ENCODE results near the gene ARL15. TPM values are rescaled to one million over a fixed set of nuclear protein-coding genes. Genes with fewer than 3 reads are reported as not detected.

Gene ARL15
- total RNA-seq, 3 donors from 2014 or later = 29.0 to 65.0 (median 42.9) TPM

- Histone ChIP-seq H3K27me3 (no peaks in the 10 kb centered on the region), H3K9me3 (peaks cover 7 to 8% of the 10 kb centered on the region in 2 donors), H3K27ac (no peak overlapping the region), H3K36me3 (no peaks in the 10 kb centered on the region), H3K4me3 (no peak overlapping the region), H3K4me1 (no peaks in the 10 kb centered on the region)
- no peak for TF ChIP-seq CTCF (IDR thresholded peaks at IDR 0.05)
- TF ChIP-seq POLR2A (IDR thresholded peaks at IDR 0.05) = no peak
- TF ChIP-seq POLR2AphosphoS5 (IDR thresholded peaks at IDR 0.05) = no peak
- no peak for DNase-seq (ENCODE audit: low spot score in 2 of 2)
- intact Hi-C loops (cut with DNase I; ENCODE audit: low total_unique reads) = no loop called here
Measured at GRCh38 chr5:54009357-54009756, 301.0 kb downstream of the ARL15 start.

- Histone ChIP-seq H3K4me1 (no peaks in the 10 kb centered on the region), H3K27ac (no peak overlapping the region), H3K36me3 (no peaks in the 10 kb centered on the region), H3K9me3 (no peaks in the 10 kb centered on the region), H3K4me3 (no peak overlapping the region), H3K27me3 (no peaks in the 10 kb centered on the region)
- intact Hi-C loops (cut with DNase I; ENCODE audit: low total_unique reads) = no loop called here
- TF ChIP-seq POLR2AphosphoS5 (IDR thresholded peaks at IDR 0.05) (no peak), CTCF (IDR thresholded peaks at IDR 0.05) (no peak)
- DNase-seq (ENCODE audit: low spot score in 2 of 2) = no peak
Measured at GRCh38 chr5:54007827-54008777, 302.3 kb downstream of the ARL15 start.

GRCh38 chr5:54004697-54005096 is 305.7 kb downstream of the ARL15 start:
- H3K27me3 ChIP-seq = no peaks in the 10 kb centered on the region
- DNase-seq (ENCODE audit: low spot score in 2 of 2) = no peak
- no peaks in the 10 kb centered on the region for H3K4me1 ChIP-seq
- intact Hi-C loops (cut with DNase I; ENCODE audit: low total_unique reads) = no loop called here
- no peaks in the 10 kb centered on the region for H3K9me3 ChIP-seq
- H3K36me3 ChIP-seq = no peaks in the 10 kb centered on the region
- no peak for TF ChIP-seq POLR2A (IDR thresholded peaks at IDR 0.05)
- no peak for TF ChIP-seq POLR2AphosphoS5 (IDR thresholded peaks at IDR 0.05)
- no peak for TF ChIP-seq CTCF (IDR thresholded peaks at IDR 0.05)
- H3K4me3 ChIP-seq = no peak overlapping the region
- no peak overlapping the region for H3K27ac ChIP-seq

GRCh38 chr5:54002779-54003178 is 307.6 kb downstream of the ARL15 start:
- no peaks in the 10 kb centered on the region for H3K9me3 ChIP-seq
- no peak for TF ChIP-seq POLR2AphosphoS5 (IDR thresholded peaks at IDR 0.05)
- no peak for TF ChIP-seq POLR2A (IDR thresholded peaks at IDR 0.05)
- no peak for TF ChIP-seq CTCF (IDR thresholded peaks at IDR 0.05)
- DNase-seq (ENCODE audit: low spot score in 2 of 2) = no peak
- intact Hi-C loops (cut with DNase I; ENCODE audit: low total_unique reads) = no loop called here
- no peaks in the 10 kb centered on the region for H3K27me3 ChIP-seq
- no peaks in the 10 kb centered on the region for H3K4me1 ChIP-seq
- no peak overlapping the region for H3K27ac ChIP-seq
- no peaks in the 10 kb centered on the region for H3K36me3 ChIP-seq
- no peak overlapping the region for H3K4me3 ChIP-seq

- Histone ChIP-seq H3K27ac (no peak overlapping the region), H3K4me1 (no peaks in the 10 kb centered on the region), H3K36me3 (no peaks in the 10 kb centered on the region), H3K27me3 (no peaks in the 10 kb centered on the region), H3K9me3 (no peaks in the 10 kb centered on the region), H3K4me3 (no peak overlapping the region)
- no peak for DNase-seq (ENCODE audit: low spot score in 2 of 2)
- TF ChIP-seq POLR2AphosphoS5 (IDR thresholded peaks at IDR 0.05) = no peak
- TF ChIP-seq POLR2A (IDR thresholded peaks at IDR 0.05) = no peak
- no peak for TF ChIP-seq CTCF (IDR thresholded peaks at IDR 0.05)
- intact Hi-C loops (cut with DNase I; ENCODE audit: low total_unique reads) = no loop called here
Measured at GRCh38 chr5:54001976-54002775, 308.2 kb downstream of the ARL15 start.

Measured in breast epithelium (tissue), 4 donors.